ENCODE data around the gene ENTPD6.
"Not testable (repeated sequence)": the region's sequence is repeated elsewhere in the genome, so short reads cannot be mapped to it uniquely, and the experiment has no call there.

The ENTPD6 gene

GRCh38 chr20:25254986-25255680, 59.6 kb downstream of the ENTPD6 start:
- DNase-seq (ENCODE audit: low read depth in 4 of 4, low spot score in 1 of 4) = no peak

GRCh38 chr20:25256226-25256859, 60.8 kb downstream of the ENTPD6 start:
- DNase-seq (ENCODE audit: low read depth in 4 of 4, low spot score in 1 of 4) = no peak

- no peak for DNase-seq (ENCODE audit: low read depth in 4 of 4, low spot score in 1 of 4)
Measured at GRCh38 chr20:25257130-25257529, 61.6 kb downstream of the ENTPD6 start.

DNA sequence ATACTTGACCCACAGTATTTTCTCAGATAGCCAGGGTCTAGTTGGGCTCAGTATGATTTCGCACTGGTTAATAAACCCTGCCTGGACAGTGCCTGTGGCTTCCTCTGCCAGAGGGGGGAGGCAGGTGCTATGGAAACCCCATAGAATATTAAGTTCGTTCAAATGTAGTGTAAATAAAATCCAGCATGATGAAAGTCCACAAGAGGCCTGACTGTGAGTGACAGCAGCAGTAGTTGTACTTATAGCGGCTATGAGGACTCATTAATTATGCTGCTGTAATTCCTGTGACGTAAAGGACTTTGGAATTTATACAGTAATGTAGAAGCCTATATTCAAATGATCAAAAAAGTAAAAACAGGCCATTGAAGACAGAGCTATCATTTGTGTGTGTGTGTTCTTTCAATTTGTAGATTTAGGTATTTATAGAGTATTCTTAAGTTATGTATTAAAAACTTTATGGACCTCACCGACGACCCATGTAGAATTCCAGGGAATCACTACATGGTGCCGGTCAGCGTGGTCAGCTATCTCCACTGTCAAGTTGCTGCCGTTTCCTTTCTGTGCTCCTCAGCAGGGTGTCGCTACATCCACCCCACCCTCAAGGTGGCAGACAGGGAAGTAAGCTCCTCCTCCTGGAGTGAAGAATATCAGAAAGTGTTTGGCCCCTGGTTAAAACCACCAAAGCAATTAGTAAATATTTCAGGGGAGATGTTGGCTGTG, 62.4 kb downstream of the ENTPD6 start:
- DNase-seq (ENCODE audit: low read depth in 4 of 4, low spot score in 1 of 4) = no peak

- DNase-seq (ENCODE audit: low read depth in 4 of 4, low spot score in 1 of 4) = no peak
Measured at GRCh38 chr20:25258476-25258805, 62.9 kb downstream of the ENTPD6 start.

GRCh38 chr20:25258828-25259227, 63.3 kb downstream of the ENTPD6 start:
- DNase-seq (ENCODE audit: low read depth in 4 of 4, low spot score in 1 of 4) = no peak

- DNase-seq (ENCODE audit: low read depth in 4 of 4, low spot score in 1 of 4) = no peak
Measured at GRCh38 chr20:25259358-25259757, 63.8 kb downstream of the ENTPD6 start.

DNA sequence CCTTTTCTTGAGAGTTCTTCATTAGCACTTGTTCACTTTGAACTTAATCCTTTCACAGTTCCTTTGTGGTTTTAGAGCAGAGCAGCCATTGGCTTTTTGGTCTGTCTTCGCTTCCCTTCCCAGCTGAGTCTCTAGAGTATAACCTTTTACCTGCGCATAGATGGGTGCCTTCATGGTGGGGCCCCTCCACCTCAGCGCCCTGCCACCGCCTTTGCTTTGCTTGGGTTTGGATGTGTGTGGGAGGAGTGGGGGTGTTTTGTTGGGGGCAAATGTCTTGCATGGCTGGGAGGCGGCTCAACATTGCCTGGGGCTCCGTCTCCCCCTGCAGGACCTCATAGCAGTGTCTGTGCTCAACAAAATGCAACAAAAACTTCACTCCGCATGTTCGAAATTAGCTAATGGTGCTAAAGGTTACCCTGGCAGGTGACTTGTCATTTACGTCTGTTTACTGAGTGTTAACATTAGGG, 64.3 kb downstream of the ENTPD6 start:
- DNase-seq (ENCODE audit: low read depth in 4 of 4, low spot score in 1 of 4) = no peak

GRCh38 chr20:25260770-25261437, 65.4 kb downstream of the ENTPD6 start:
- not testable (repeated sequence) for DNase-seq (ENCODE audit: low read depth in 4 of 4, low spot score in 1 of 4)

GRCh38 chr20:25269057-25269832, 73.7 kb downstream of the ENTPD6 start:
- no peak for DNase-seq (ENCODE audit: low read depth in 4 of 4, low spot score in 1 of 4)

DNA sequence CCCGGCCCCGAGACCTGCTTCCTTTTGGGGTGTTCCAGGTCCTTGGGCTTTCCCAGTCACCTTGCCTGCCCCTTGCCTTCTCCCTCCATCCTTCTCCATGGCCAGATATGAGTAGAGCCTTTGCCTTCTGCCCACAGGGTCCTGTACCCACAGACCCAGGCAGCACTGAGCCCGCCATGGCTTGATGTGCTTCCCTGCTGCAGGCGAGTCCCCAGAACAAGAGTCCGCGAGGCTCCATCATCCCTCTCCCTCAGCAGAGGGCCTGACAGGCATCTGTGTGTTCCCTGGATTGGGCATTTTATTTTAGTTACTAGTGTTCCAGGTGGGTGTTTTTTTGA, 74.3 kb downstream of the ENTPD6 start:
- DNase-seq (ENCODE audit: low read depth in 4 of 4, low spot score in 1 of 4) = no peak

- no peak for DNase-seq (ENCODE audit: low read depth in 4 of 4, low spot score in 1 of 4)
Measured at GRCh38 chr20:25270829-25271251, 75.3 kb downstream of the ENTPD6 start.

GRCh38 chr20:25271486-25272222, 76.1 kb downstream of the ENTPD6 start:
- no peak for DNase-seq (ENCODE audit: low read depth in 4 of 4, low spot score in 1 of 4)

DNA sequence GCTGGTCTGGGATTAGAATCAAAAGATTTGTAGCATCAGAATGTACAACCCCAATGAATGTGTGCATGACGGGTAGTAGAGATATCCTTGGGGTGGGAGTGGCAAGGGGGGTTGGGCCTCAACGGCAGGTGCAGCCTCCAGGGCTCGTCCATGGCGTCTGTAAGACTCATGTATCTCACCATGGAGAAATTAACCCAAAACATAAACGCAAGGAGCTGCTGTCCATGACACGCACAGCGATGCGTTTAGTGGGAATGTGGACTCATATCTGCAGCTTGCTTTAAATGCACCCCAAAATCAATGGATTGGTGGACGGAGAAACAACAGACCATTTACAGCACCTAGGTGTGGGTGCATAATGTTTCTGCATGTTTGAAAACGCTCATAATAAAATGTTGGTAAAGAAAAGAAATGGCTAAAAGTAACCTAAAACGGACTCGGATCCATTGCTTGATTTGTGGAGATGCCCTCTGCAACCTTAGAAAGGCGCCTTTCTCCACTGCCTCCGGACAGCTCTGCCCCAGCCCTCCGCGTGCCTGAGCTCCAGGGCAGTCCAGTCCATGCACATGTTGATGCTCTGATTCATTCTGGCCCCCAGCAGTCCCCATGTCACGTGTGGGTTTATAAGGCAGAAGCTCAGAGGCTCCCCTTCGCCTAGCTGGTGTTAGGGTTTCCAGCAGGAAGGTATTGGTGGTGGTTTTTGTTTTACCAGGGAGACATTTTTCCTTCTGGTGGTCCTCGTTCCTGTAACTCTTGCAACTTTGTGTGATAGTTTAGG, 76.9 kb downstream of the ENTPD6 start:
- DNase-seq (ENCODE audit: low read depth in 4 of 4, low spot score in 1 of 4) = no peak

- DNase-seq (ENCODE audit: low read depth in 4 of 4, low spot score in 1 of 4) = no peak
Measured at GRCh38 chr20:25273046-25273445, 77.5 kb downstream of the ENTPD6 start.

DNA sequence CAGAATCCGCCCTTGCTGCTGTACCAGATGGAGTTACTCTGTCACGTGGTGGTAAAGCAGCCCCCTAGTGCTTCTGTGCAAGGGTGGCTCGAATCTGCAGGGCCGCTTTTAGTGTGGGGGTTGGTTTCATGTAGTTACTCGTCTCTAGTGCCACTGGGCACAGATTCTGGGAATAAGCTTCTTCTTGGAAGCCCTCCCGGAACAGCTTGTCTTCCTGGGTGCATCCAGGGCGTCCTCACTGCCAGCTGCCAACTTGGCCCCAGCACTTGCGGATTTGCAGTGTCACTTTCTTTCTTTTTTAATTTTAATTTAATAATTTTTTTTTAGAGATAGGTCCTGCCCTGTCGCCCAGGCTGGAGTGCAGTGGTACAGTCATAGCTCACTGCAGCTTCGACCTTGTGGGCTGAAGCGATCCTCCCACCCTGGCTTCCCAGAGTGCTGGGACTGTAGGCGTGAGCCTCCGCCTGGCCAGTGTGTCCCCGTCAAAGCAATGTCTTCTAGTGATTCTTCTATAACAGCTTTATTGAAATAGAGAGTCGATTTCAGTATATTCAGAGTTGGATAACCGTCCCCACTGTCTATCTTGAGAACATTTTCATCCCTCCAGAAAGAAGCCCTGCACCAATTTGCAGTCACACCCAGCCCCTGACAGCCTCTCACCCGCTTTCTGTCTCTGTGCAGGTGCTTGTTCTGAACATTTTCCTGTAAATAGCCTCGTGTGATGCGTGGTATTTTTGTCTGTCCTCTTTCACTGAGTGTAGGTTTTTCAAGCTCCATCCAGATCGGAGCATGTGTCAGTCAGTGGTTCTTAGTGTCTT, 78.2 kb downstream of the ENTPD6 start:
- no peak for DNase-seq (ENCODE audit: low read depth in 4 of 4, low spot score in 1 of 4)

DNA sequence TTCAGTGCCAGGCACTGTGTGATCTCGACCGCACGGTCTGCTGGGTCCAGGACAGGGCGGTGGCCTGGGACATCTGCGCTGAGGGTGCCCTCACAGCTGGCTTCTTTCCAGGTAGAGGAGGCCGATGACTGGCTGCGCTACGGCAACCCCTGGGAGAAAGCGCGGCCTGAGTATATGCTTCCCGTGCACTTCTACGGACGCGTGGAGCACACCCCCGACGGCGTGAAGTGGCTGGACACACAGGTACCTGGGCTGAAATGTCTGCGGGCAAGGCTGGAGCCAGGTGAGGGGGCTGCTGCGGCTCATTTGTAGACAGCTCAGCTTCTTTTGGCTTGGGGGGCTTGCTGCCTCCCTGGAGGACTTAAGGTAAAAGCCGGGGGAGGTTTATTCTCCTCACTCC, 79.0 kb downstream of the ENTPD6 start:
- DNase-seq (ENCODE audit: low read depth in 4 of 4, low spot score in 1 of 4) = no peak

GRCh38 chr20:25274891-25275812, 79.6 kb downstream of the ENTPD6 start:
- no peak for DNase-seq (ENCODE audit: low read depth in 4 of 4, low spot score in 1 of 4)
